ENCODE data around the gene IL10. TPM values are rescaled to one million over a fixed set of nuclear protein-coding genes. Genes with fewer than 3 reads are reported as not detected.

The IL10 gene
- total RNA-seq, 1 donor: 5.0 TPM

- Histone ChIP-seq H3K27me3 (ENCODE audit: insufficient read depth, low read length) (no peaks in the 10 kb centered on the region), H3K4me3 (ENCODE audit: low read length) (no peak overlapping the region), H3K4me1 (ENCODE audit: insufficient read depth, low read length) (peaks cover 77% of the 10 kb centered on the region), H3K9me3 (ENCODE audit: low read depth, low read length) (no peaks in the 10 kb centered on the region)
Observed at GRCh38 chr1:206723462-206723804, 48.9 kb downstream of the IL10 start.

GRCh38 chr1:206722751-206723461 lies 49.4 kb downstream of the IL10 start:
- Histone ChIP-seq H3K4me1 (ENCODE audit: insufficient read depth, low read length) (peaks cover 74% of the 10 kb centered on the region), H3K4me3 (ENCODE audit: low read length) (no peak overlapping the region), H3K9me3 (ENCODE audit: low read depth, low read length) (no peaks in the 10 kb centered on the region), H3K27me3 (ENCODE audit: insufficient read depth, low read length) (no peaks in the 10 kb centered on the region)

- H3K4me3 ChIP-seq (ENCODE audit: low read length): no peak overlapping the region
- peaks cover 73% of the 10 kb centered on the region for H3K4me1 ChIP-seq (ENCODE audit: insufficient read depth, low read length)
- no peaks in the 10 kb centered on the region for H3K27me3 ChIP-seq (ENCODE audit: insufficient read depth, low read length)
- H3K9me3 ChIP-seq (ENCODE audit: low read depth, low read length): no peaks in the 10 kb centered on the region
Observed at GRCh38 chr1:206721454-206721853, 50.8 kb downstream of the IL10 start.

- Histone ChIP-seq H3K27me3 (ENCODE audit: insufficient read depth, low read length) (no peaks in the 10 kb centered on the region), H3K4me1 (ENCODE audit: insufficient read depth, low read length) (peaks cover 73% of the 10 kb centered on the region), H3K9me3 (ENCODE audit: low read depth, low read length) (no peaks in the 10 kb centered on the region), H3K4me3 (ENCODE audit: low read length) (no peak overlapping the region)
Observed at GRCh38 chr1:206719169-206719839, 53.0 kb downstream of the IL10 start.

- Histone ChIP-seq H3K9me3 (ENCODE audit: low read depth, low read length) (no peaks in the 10 kb centered on the region), H3K4me1 (ENCODE audit: insufficient read depth, low read length) (peaks cover 75% of the 10 kb centered on the region), H3K27me3 (ENCODE audit: insufficient read depth, low read length) (no peaks in the 10 kb centered on the region), H3K4me3 (ENCODE audit: low read length) (no peak overlapping the region)
Observed at GRCh38 chr1:206717674-206717989, 54.7 kb downstream of the IL10 start.

Other genes with a start within 250 kb of the IL10 start
- 38.3 TPM for gene EIF2D, start 160.0 kb downstream of the IL10 start, total RNA-seq
- 1.5 TPM for gene DYRK3, start 137.0 kb downstream of the IL10 start, total RNA-seq
- gene MAPKAPK2, start 87.6 kb downstream of the IL10 start, total RNA-seq: 69.8 TPM
- 0.10 TPM for gene IL19, start 1.7 kb downstream of the IL10 start, total RNA-seq
- gene IL20, start 93.1 kb upstream of the IL10 start, total RNA-seq: not detected
- 0.10 TPM for gene IL24, start 124.9 kb upstream of the IL10 start, total RNA-seq
- gene FCMR, start 149.4 kb upstream of the IL10 start, total RNA-seq: 117 TPM
- gene PIGR, start 174.0 kb upstream of the IL10 start, total RNA-seq: not detected
- not detected for gene FCAMR, start 198.0 kb upstream of the IL10 start, total RNA-seq